SK-N-SH (cell line): Measurements from ENCODE around the gene CHD6. TPM values are rescaled to one million over a fixed set of nuclear protein-coding genes. Genes with fewer than 3 reads are reported as not detected.

ENCODE experiments used
- CTCF ChIA-PET: fragments of 300-600, 350-600 bp; formaldehyde crosslinking; extraction: SDS; loops from one replicate; lab custom pipeline; 2021; lab: Yijun Ruan, JAX
- POLR2A ChIA-PET: fragments of 350-600 bp; sonication (Branson Sonifier 250); formaldehyde crosslinking; extraction: SDS; loops from one replicate; lab custom pipeline; 2020; ENCODE audit warnings: antibody characterized with exemption, inconsistent platforms; lab: Yijun Ruan, JAX
- DNase-seq: peaks from one replicate; pipeline ENCODE4 v3.0.0; 2012
- H2AFZ ChIP-seq: fragments of 200-600 bp; sonication (generic); 2 replicates; pipeline ENCODE4 v1.8.1; 2016; ENCODE audit warnings: antibody characterized with exemption, mild to moderate bottlenecking, low read depth
- H3F3A ChIP-seq: fragments of 200-600 bp; sonication (generic); replicated peaks from 2 replicates; pipeline ENCODE3; 2016; ENCODE audit warnings: antibody characterized with exemption, mild to moderate bottlenecking; ENCODE audit not compliant: insufficient read depth
- H3K27ac ChIP-seq, 2 experiments: fragments of 200-500 bp in 1 of 2; fragments of 200-600 bp in 1 of 2; sonication (Bioruptor generic) in 1 of 2; sonication (generic), shearing (Covaris generic) in 1 of 2; 2 replicates each; pipeline versions ENCODE4 v1.5.1 to v1.6.1; 2014 to 2016; ENCODE audit warnings: low read depth in 2 of 2, inconsistent platforms in 1 of 2, low read length in 1 of 2, mild to moderate bottlenecking in 1 of 2, mixed read lengths in 1 of 2
- H3K27me3 ChIP-seq: fragments of 200-600 bp; sonication (generic), shearing (Covaris generic); 2 replicates; pipeline ENCODE4 v1.6.1; 2016; ENCODE audit warnings: mixed run types; ENCODE audit not compliant: insufficient read depth
- H3K36me3 ChIP-seq, 2 experiments: fragments of 200-500 bp in 1 of 2; fragments of 200-600 bp in 1 of 2; sonication (Bioruptor generic) in 1 of 2; sonication (generic) in 1 of 2; replicated peaks in 1 of 2; 2 replicates each; pipeline versions ENCODE3 to v1.5.1; 2014 to 2016; ENCODE audit warnings: low read length in 1 of 2, mild to moderate bottlenecking in 1 of 2; ENCODE audit not compliant: insufficient read depth in 2 of 2, control insufficient read depth in 1 of 2
- H3K4me1 ChIP-seq, 2 experiments: fragments of 200-500 bp in 1 of 2; fragments of 200-600 bp in 1 of 2; sonication (Bioruptor generic) in 1 of 2; sonication (generic), shearing (Covaris generic) in 1 of 2; 2 replicates each; pipeline versions ENCODE4 v1.5.1 to v1.6.1; 2014 to 2016; ENCODE audit warnings: low read depth in 1 of 2, low read length in 1 of 2, mixed run types in 1 of 2; ENCODE audit not compliant: insufficient read depth in 2 of 2, control insufficient read depth in 1 of 2
- H3K4me2 ChIP-seq: fragments of 200-600 bp; sonication (generic), shearing (Covaris generic); 2 replicates; pipeline ENCODE4 v1.6.1; 2017; ENCODE audit warnings: mixed run types
- H3K4me3 ChIP-seq, 2 experiments: fragments of 200-500 bp in 1 of 2; fragments of 200-600 bp in 1 of 2; sonication (Bioruptor generic) in 1 of 2; sonication (generic), shearing (Covaris generic) in 1 of 2; 2 replicates each; pipeline versions ENCODE4 v1.5.1 to v1.8.1; 2014 to 2016; ENCODE audit warnings: low read depth in 2 of 2, inconsistent platforms in 1 of 2, low read length in 1 of 2, mild to moderate bottlenecking in 1 of 2, mixed read lengths in 1 of 2, moderate library complexity in 1 of 2
- H3K79me2 ChIP-seq: fragments of 200-600 bp; sonication (generic); 2 replicates; pipeline ENCODE4 v1.8.1; 2017; ENCODE audit warnings: mild to moderate bottlenecking; ENCODE audit not compliant: insufficient read depth
- H3K9ac ChIP-seq: fragments of 200-600 bp; sonication (generic); 2 replicates; pipeline ENCODE4 v1.6.1; 2017; ENCODE audit warnings: mixed run types
- H3K9me2 ChIP-seq: fragments of 200-600 bp; sonication (generic); 2 replicates; pipeline ENCODE4 v1.6.1; 2017; ENCODE audit warnings: mixed run types
- H3K9me3 ChIP-seq: fragments of 200-600 bp; sonication (generic); 2 replicates; pipeline ENCODE4 v1.6.1; 2017; ENCODE audit warnings: mixed run types, mild to moderate bottlenecking, moderate library complexity
- H4K20me1 ChIP-seq: fragments of 200-600 bp; sonication (generic); 2 replicates; pipeline ENCODE4 v1.6.1; 2017; ENCODE audit warnings: mild to moderate bottlenecking, mixed run types; ENCODE audit not compliant: insufficient read depth
- CTCF ChIP-seq: fragments of 200-600 bp; sonication (generic); IDR thresholded peaks from 2 replicates; pipeline ENCODE4 v1.6.1; 2017; ENCODE audit warnings: antibody characterized with exemption, mild to moderate bottlenecking, moderate library complexity
- EP300 ChIP-seq, 2 experiments: IDR thresholded peaks; 2 replicates each; pipeline versions ENCODE4 v1.4.0 to v1.6.1; 2012; ENCODE audit warnings: borderline replicate concordance in 1 of 2, low read depth in 1 of 2, low read length in 1 of 2
- EZH2phosphoT487 ChIP-seq: fragments of 200-600 bp; sonication (generic); IDR thresholded peaks from 2 replicates; pipeline ENCODE4 v1.6.1; 2017; ENCODE audit warnings: low read depth, mixed run types, mild to moderate bottlenecking, antibody characterized with exemption, moderate library complexity, borderline replicate concordance
- GABPA ChIP-seq: IDR thresholded peaks from 2 replicates; pipeline ENCODE4 v1.4.0; 2012; ENCODE audit warnings: low read depth, mild to moderate bottlenecking
- JUND ChIP-seq: IDR thresholded peaks from 2 replicates; pipeline ENCODE4 v1.4.0; 2012
- MXI1 ChIP-seq: IDR thresholded peaks from 2 replicates; pipeline ENCODE4 v1.6.1; 2012; ENCODE audit warnings: mild to moderate bottlenecking, low read depth, low read length, improper control_type of control experiment
- PBX3 ChIP-seq: IDR thresholded peaks from 2 replicates; pipeline ENCODE4; 2012
- RAD21 ChIP-seq: IDR thresholded peaks from 2 replicates; pipeline ENCODE4 v1.6.1; 2012; ENCODE audit warnings: mild to moderate bottlenecking, low read length
- REST ChIP-seq: IDR thresholded peaks from 2 replicates; pipeline ENCODE4 v1.6.1; 2012; ENCODE audit warnings: mild to moderate bottlenecking, low read depth, low read length, moderate library complexity
- RXRA ChIP-seq: IDR thresholded peaks from 2 replicates; pipeline ENCODE4 v1.4.0; 2012; ENCODE audit warnings: low read depth, mild to moderate bottlenecking, borderline replicate concordance
- TAF1 ChIP-seq: IDR thresholded peaks from 2 replicates; pipeline ENCODE4 v1.6.1; 2012; ENCODE audit warnings: low read depth, mild to moderate bottlenecking, low read length, moderate library complexity, borderline replicate concordance
- YY1 ChIP-seq: IDR thresholded peaks from 2 replicates; pipeline ENCODE4 v1.4.0; 2012; ENCODE audit warnings: low read depth, mild to moderate bottlenecking
- ZBTB33 ChIP-seq: IDR thresholded peaks from 2 replicates; pipeline ENCODE4 v1.4.0; 2012; ENCODE audit warnings: low read depth, borderline replicate concordance
- WGBS: methylation state at CpG from one replicate; pipeline ENCODE4 v1.1.6; 2017; ENCODE audit warnings: low lambda C conversion rate; 5-methylcytosine and 5-hydroxymethylcytosine counted together
- polyA plus RNA-seq, 3 experiments: library from polyadenylated mRNA; depleted of rRNA; stranded (reverse); fragments of >200 nt; gene quantifications; 2 replicates each; pipeline ENCODE4 v1.2.3, GENCODE V29; 2012

The CHD6 gene
- polyA plus RNA-seq, 1 of the 3 experiments (the other 2 are of a cell fraction), result 7.1 TPM

- Histone ChIP-seq H3K4me3 (no peak overlapping the region), H3K9ac (no peak overlapping the region), H3K27ac (peak overlapping the region in 1 of 2 experiments; percentile 39; a peak in 1 of 4 replicates), H3K79me2 (peaks cover 6% of the 10 kb centered on the region), H3K36me3 (peaks cover 6 to 18% of the 10 kb centered on the region in 2 experiments), H4K20me1 (peaks cover 16% of the 10 kb centered on the region), H3K9me3 (no peaks in the 10 kb centered on the region), H3K4me2 (no peak overlapping the region), H3F3A (no peaks in the 10 kb centered on the region), H3K9me2 (no peaks in the 10 kb centered on the region), H3K27me3 (no peaks in the 10 kb centered on the region), H3K4me1 (peaks cover 9 to 10% of the 10 kb centered on the region in 2 experiments; a peak in 3 of 4 replicates), H2AFZ (no peak overlapping the region)
- ChIA-PET CTCF (interaction anchor here (0.8 kb wide), 1 partner anchor 22 kb away, joined by 4 read pairs; no protein-coding TSS in a partner anchor), POLR2A (no interaction called here)
- DNase-seq, result no peak
- 96% methylated on average over 6 of the region's 6 CpGs for WGBS
- TF ChIP-seq EZH2phosphoT487 (no peak), YY1 (no peak), GABPA (no peak), RXRA (no peak), REST (no peak), CTCF (no peak), EP300 (IDR thresholded peaks at IDR 0.05; ENCODE audit: borderline replicate concordance in 1 of 2, low read depth in 1 of 2, low read length in 1 of 2) (no peak), PBX3 (no peak), MXI1 (no peak), JUND (no peak), RAD21 (no peak), ZBTB33 (no peak), TAF1 (no peak)
Observed at GRCh38 chr20:41524980-41525613, 93.1 kb downstream of the CHD6 start.
